ENCODE data around the gene LUZP2. TPM values are rescaled to one million over a fixed set of nuclear protein-coding genes. Genes with fewer than 3 reads are reported as not detected.

The LUZP2 gene
- total and polyA plus RNA-seq, 4 donors = 0.05 TPM; not detected in 3

DNA sequence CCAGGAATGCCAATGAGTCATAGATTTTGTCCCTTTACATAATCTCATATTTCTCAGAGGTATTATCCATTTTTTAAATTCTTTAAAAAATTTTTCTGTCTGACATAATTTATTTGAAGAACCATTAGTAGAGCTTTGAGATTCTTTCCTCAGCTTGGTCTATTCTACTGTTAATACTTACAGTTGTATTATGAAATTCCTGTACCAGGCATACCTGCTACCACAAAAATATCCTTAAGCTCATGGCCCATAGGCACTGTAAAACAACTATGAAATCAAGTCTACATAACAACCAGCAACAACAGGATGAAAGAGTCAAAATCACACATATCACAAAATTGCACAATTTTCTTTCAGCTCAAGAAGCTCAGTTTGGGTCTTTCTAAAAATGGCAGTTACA is 541.3 kb downstream of the LUZP2 start:
- Histone ChIP-seq H3K36me3 (ENCODE audit: control insufficient read depth in 4 of 4, insufficient read depth in 3 of 4, low read depth in 1 of 4, low read length in 3 of 4) (no peaks in the 10 kb centered on the region), H3K4me3 (ENCODE audit: low read depth in 1 of 3, low read length in 3 of 3) (no peak overlapping the region), H3K27me3 (ENCODE audit: control insufficient read depth in 4 of 4, insufficient read depth in 4 of 4, low read length in 3 of 4) (no peaks in the 10 kb centered on the region), H3K9ac (ENCODE audit: low read depth in 1 of 2, low read length in 2 of 2) (no peak overlapping the region), H3K4me1 (ENCODE audit: control insufficient read depth in 4 of 4, insufficient read depth in 4 of 4, low read length in 3 of 4) (no peaks in the 10 kb centered on the region), H3K27ac (ENCODE audit: low read depth in 1 of 2, low read length in 2 of 2) (no peak overlapping the region), H3K9me3 (ENCODE audit: control insufficient read depth in 4 of 4, low read length in 3 of 4) (no peaks in the 10 kb centered on the region)
- TF ChIP-seq GABPA (IDR thresholded peaks at IDR 0.05 in 1 of 2, conservative IDR thresholded peaks at IDR 0.05 in 1 of 2) = no peak
- no peak for TF ChIP-seq NR2F2 (IDR thresholded peaks at IDR 0.05)
- no peak for TF ChIP-seq YY1 (IDR thresholded peaks at IDR 0.05)
- no peak for TF ChIP-seq JUND (IDR thresholded peaks at IDR 0.05)
- DNase-seq (ENCODE audit: low spot score) = no peak

DNA sequence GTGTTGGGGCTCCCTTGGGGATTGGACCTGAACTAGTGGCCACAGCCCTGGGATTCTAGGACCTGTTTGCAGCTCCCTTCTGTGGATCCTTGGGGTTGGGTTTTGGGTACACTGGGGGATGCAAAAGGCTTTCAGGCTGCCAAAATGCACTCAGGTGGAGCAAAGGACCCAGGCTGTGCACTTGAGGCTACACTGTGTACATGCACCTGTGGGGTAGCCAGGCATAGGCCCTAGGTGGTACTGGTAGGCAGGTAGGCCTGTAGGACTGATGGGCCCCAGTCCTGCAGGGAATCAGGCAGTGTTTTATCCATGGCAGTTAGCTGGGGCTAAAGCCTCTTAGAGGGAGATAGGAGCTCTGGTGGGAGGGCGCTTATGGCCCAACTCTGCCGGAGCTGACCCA is 542.3 kb downstream of the LUZP2 start:
- H3K4me3 ChIP-seq (ENCODE audit: low read depth in 1 of 3, low read length in 3 of 3) = no peak overlapping the region
- no peaks in the 10 kb centered on the region for H3K9me3 ChIP-seq (ENCODE audit: control insufficient read depth in 4 of 4, low read length in 3 of 4)
- TF ChIP-seq YY1 (IDR thresholded peaks at IDR 0.05) (no peak), EGR1 (IDR thresholded peaks at IDR 0.05; ENCODE audit: low read depth in 2 of 2) (no peak), ATF3 (IDR thresholded peaks at IDR 0.05) (no peak), RAD21 (IDR thresholded peaks at IDR 0.05) (no peak), HNF4A (conservative IDR thresholded peaks at IDR 0.05) (no peak), FOXA2 (IDR thresholded peaks at IDR 0.05) (no peak), MAX (IDR thresholded peaks at IDR 0.05) (no peak), JUND (IDR thresholded peaks at IDR 0.05) (no peak), HNF4G (IDR thresholded peaks at IDR 0.05) (no peak), RXRA (IDR thresholded peaks at IDR 0.05) (no peak)
- TF ChIP-seq, protein P1, sequence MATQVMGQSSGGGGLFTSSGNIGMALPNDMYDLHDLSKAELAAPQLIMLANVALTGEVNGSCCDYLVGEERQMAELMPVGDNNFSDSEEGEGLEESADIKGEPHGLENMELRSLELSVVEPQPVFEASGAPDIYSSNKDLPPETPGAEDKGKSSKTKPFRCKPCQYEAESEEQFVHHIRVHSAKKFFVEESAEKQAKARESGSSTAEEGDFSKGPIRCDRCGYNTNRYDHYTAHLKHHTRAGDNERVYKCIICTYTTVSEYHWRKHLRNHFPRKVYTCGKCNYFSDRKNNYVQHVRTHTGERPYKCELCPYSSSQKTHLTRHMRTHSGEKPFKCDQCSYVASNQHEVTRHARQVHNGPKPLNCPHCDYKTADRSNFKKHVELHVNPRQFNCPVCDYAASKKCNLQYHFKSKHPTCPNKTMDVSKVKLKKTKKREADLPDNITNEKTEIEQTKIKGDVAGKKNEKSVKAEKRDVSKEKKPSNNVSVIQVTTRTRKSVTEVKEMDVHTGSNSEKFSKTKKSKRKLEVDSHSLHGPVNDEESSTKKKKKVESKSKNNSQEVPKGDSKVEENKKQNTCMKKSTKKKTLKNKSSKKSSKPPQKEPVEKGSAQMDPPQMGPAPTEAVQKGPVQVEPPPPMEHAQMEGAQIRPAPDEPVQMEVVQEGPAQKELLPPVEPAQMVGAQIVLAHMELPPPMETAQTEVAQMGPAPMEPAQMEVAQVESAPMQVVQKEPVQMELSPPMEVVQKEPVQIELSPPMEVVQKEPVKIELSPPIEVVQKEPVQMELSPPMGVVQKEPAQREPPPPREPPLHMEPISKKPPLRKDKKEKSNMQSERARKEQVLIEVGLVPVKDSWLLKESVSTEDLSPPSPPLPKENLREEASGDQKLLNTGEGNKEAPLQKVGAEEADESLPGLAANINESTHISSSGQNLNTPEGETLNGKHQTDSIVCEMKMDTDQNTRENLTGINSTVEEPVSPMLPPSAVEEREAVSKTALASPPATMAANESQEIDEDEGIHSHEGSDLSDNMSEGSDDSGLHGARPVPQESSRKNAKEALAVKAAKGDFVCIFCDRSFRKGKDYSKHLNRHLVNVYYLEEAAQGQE (IDR thresholded peaks at IDR 0.05) = no peak
- H3K27ac ChIP-seq (ENCODE audit: low read depth in 1 of 2, low read length in 2 of 2) = no peak overlapping the region
- no peaks in the 10 kb centered on the region for H3K4me1 ChIP-seq (ENCODE audit: control insufficient read depth in 4 of 4, insufficient read depth in 4 of 4, low read length in 3 of 4)
- 94% methylated on average over 2 of the region's 2 CpGs for WGBS
- no peaks in the 10 kb centered on the region for H3K36me3 ChIP-seq (ENCODE audit: control insufficient read depth in 4 of 4, insufficient read depth in 3 of 4, low read depth in 1 of 4, low read length in 3 of 4)
- no peak for DNase-seq (ENCODE audit: low spot score)
- no peaks in the 10 kb centered on the region for H3K27me3 ChIP-seq (ENCODE audit: control insufficient read depth in 4 of 4, insufficient read depth in 4 of 4, low read length in 3 of 4)
- H3K9ac ChIP-seq (ENCODE audit: low read depth in 1 of 2, low read length in 2 of 2) = no peak overlapping the region

DNA sequence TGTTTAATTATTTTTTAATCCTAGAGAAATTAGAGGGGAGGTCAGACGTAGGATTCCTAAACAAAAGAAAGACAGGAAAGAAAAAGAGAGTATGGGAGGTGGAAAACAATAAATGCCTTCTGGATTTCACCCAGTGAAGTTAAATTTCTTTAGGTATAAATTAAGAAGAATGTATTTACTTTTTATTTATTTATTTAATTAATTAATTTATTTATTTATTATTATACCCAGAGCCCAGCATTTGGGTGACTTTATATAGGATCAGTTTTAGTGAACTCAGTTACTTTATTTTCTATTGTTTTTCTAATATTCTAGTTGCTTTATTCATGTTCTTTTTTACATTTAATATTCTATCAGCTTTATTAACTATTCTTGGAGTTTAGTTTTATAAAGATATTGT is 551.8 kb downstream of the LUZP2 start:
- H3K27ac ChIP-seq (ENCODE audit: low read depth in 1 of 2, low read length in 2 of 2) = no peak overlapping the region
- H3K27me3 ChIP-seq (ENCODE audit: control insufficient read depth in 4 of 4, insufficient read depth in 4 of 4, low read length in 3 of 4) = no peaks in the 10 kb centered on the region
- WGBS = 95% methylated on average over 1 of the region's 1 CpG
- DNase-seq (ENCODE audit: low spot score) = no peak
- no peak overlapping the region for H3K9ac ChIP-seq (ENCODE audit: low read depth in 1 of 2, low read length in 2 of 2)
- H3K4me1 ChIP-seq (ENCODE audit: control insufficient read depth in 4 of 4, insufficient read depth in 4 of 4, low read length in 3 of 4) = no peaks in the 10 kb centered on the region
- no peak overlapping the region for H3K4me3 ChIP-seq (ENCODE audit: low read depth in 1 of 3, low read length in 3 of 3)
- H3K9me3 ChIP-seq (ENCODE audit: control insufficient read depth in 4 of 4, low read length in 3 of 4) = no peaks in the 10 kb centered on the region
- H3K36me3 ChIP-seq (ENCODE audit: control insufficient read depth in 4 of 4, insufficient read depth in 3 of 4, low read depth in 1 of 4, low read length in 3 of 4) = no peaks in the 10 kb centered on the region
- no peak for TF ChIP-seq RAD21 (IDR thresholded peaks at IDR 0.05)
- TF ChIP-seq HNF4G (IDR thresholded peaks at IDR 0.05) = no peak
- no peak for TF ChIP-seq RXRA (IDR thresholded peaks at IDR 0.05)
- TF ChIP-seq ATF3 (IDR thresholded peaks at IDR 0.05) = no peak
- no peak for TF ChIP-seq HNF4A (conservative IDR thresholded peaks at IDR 0.05)
- TF ChIP-seq GABPA (IDR thresholded peaks at IDR 0.05 in 1 of 2, conservative IDR thresholded peaks at IDR 0.05 in 1 of 2) = no peak
- TF ChIP-seq, protein P1 (IDR thresholded peaks at IDR 0.05) = no peak
- no peak for TF ChIP-seq JUND (IDR thresholded peaks at IDR 0.05)
- TF ChIP-seq FOXA2 (IDR thresholded peaks at IDR 0.05) = no peak
- no peak for TF ChIP-seq SP1 (IDR thresholded peaks at IDR 0.05)
- TF ChIP-seq FOXA1 (IDR thresholded peaks at IDR 0.05) = no peak
- no peak for TF ChIP-seq CTCF (IDR thresholded peaks at IDR 0.05; ENCODE audit: low read depth, low read length, missing input control)
- no peak for TF ChIP-seq NR2F2 (IDR thresholded peaks at IDR 0.05)
- no peak for TF ChIP-seq YY1 (IDR thresholded peaks at IDR 0.05)
- TF ChIP-seq EGR1 (IDR thresholded peaks at IDR 0.05; ENCODE audit: low read depth in 2 of 2) = no peak
- TF ChIP-seq MAX (IDR thresholded peaks at IDR 0.05) = no peak

Measured in liver (tissue), 9 donors.